Heart left ventricle (tissue), 13 donors: ENCODE results near the gene ZNF507.

Experiments
- POLR2A ChIP-seq, 2 donors: fragments of 450-650 bp; IDR thresholded peaks; one replicate each; pipeline ENCODE4 v1.6.1; 2017; ENCODE audit warnings: antibody characterized with exemption in 2 of 2, mild to moderate bottlenecking in 2 of 2, moderate library complexity in 2 of 2
- TF ChIP-seq, protein P1 (sequence below), 12 donors: fragments of 200-600 bp; sonication (generic) in 4 of 12; IDR thresholded peaks; one replicate each; pipeline versions ENCODE4 v1.5.0 to v1.8.0; 2018 to 2022; ENCODE audit warnings: antibody characterized with exemption in 12 of 12, mild to moderate bottlenecking in 5 of 12
- donor health status: ischemic (EF 13 %, LVEDD 7.1; RV severe dilation, severe dysfunction).
- donor health status: DM: no; HTN: yes; CAD: no.
- donor health status: DM: no; HTN: no; CAD: no.
- donor health status: ischemic (EF 25% LVEDD 6.9; RV normal size, moderate dysfunction).
- donor health status: ischemic (EF 25% LVEDD 5.7; RV mildly dilated, moderate dysfunction).
- donor health status: ischemic (EF 35%, LVEDD 5.7; RV mildly dilated, moderate dysfunction).
- donor health status: nonischemic (EF 11% LVEDD 7.7; RV severe dilation, severe dysfunction).
- donor health status: DM: yes; HTN: yes; CAD: no.
- donor health status: PGD.
- donor health status: ischemic (EF 29% LVEDD 5.4; RV normal size, mild dysfunction).
- donor health status: nonischemic (EF 23%, LVEDD 6.1; RV moderate dilation, normal function).

GRCh38 chr19:32345261-32346207, at the start of gene ZNF507:
- TF ChIP-seq POLR2A (IDR thresholded peaks at IDR 0.05): no peak
- TF ChIP-seq, protein P1, sequence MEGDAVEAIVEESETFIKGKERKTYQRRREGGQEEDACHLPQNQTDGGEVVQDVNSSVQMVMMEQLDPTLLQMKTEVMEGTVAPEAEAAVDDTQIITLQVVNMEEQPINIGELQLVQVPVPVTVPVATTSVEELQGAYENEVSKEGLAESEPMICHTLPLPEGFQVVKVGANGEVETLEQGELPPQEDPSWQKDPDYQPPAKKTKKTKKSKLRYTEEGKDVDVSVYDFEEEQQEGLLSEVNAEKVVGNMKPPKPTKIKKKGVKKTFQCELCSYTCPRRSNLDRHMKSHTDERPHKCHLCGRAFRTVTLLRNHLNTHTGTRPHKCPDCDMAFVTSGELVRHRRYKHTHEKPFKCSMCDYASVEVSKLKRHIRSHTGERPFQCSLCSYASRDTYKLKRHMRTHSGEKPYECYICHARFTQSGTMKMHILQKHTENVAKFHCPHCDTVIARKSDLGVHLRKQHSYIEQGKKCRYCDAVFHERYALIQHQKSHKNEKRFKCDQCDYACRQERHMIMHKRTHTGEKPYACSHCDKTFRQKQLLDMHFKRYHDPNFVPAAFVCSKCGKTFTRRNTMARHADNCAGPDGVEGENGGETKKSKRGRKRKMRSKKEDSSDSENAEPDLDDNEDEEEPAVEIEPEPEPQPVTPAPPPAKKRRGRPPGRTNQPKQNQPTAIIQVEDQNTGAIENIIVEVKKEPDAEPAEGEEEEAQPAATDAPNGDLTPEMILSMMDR (IDR thresholded peaks at IDR 0.05): peak in 3 of 12 donors; percentile 4 to 24 (median 19)
